ENCODE measurements around the gene F11R. TPM values are rescaled to one million over a fixed set of nuclear protein-coding genes. Genes with fewer than 3 reads are reported as not detected.
"Not testable (repeated sequence)": the region's sequence is repeated elsewhere in the genome, so short reads cannot be mapped to it uniquely, and the experiment has no call there.

The F11R gene
- 0.76 and 1.5 TPM in 2 replicates for total RNA-seq (2012; rRNA removed)

GRCh38 chr1:161020509-161021164 is at the start of gene F11R:
TSS of gene F11R (minus strand) at chr1:161021152. CDS start at chr1:161021073, 79 bp downstream.
- peaks cover 8% of the 10 kb centered on the region for H3K4me1 ChIP-seq (ENCODE audit: control insufficient read depth, insufficient read depth, low read length)

DNA sequence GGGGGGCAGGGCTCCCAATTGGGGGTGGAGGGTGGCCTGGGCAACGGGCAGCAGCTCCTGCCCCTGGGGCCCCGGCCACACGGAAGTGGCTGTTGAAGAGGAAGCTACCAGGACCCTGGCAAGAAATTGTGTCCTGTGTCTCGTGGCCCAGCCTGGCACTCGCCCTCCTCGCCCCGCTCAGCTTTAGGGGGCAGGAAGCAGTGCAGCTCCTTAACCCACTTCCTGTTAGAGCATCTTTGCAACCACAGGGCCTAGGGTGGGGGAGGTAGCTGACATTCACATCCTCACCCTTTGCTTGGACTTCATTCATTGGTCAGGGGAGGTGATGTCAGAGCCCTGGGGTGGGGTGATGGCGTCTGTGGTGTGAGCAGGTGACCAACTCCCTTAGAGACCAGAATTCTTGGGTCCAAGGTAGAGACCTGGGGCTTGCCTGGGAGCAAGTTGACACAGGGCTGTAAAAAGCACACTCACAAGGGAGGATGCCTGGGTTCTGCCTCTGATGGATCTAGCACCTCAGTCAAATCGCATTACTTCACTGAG is 48.8 kb upstream of the F11R start, which contains the start of gene ARHGAP30:
Gene ARHGAP30, minus strand, starts transcription at position 161 of the 540 bp plus-strand sequence. CDS start 267 bp downstream, outside the sequence.
- Histone ChIP-seq H3K4me1 (ENCODE audit: control insufficient read depth, insufficient read depth, low read length) (no peaks in the 10 kb centered on the region), H3K4me2 (ENCODE audit: low read length) (no peak within 1 kb of the TSS), H3K9ac (ENCODE audit: low read depth, low read length) (no peak within 1 kb of the TSS), H3K36me3 (ENCODE audit: insufficient read depth, low read length) (no peaks in the 10 kb centered on the region), H3K4me3 (ENCODE audit: low read length) (no peak within 1 kb of the TSS), H3K27me3 (ENCODE audit: control insufficient read depth, insufficient read depth, low read length) (no peaks in the 10 kb centered on the region), H3K9me3 (replicated peaks; ENCODE audit: low read length) (no peaks in the 10 kb centered on the region)

More at GRCh38 chr1:161020509-161021164, at the start of gene F11R:
- Histone ChIP-seq H3K4me2 (ENCODE audit: low read length) (peak within 1 kb of the TSS; percentile 71), H3K9ac (ENCODE audit: low read depth, low read length) (no peak within 1 kb of the TSS), H3K36me3 (ENCODE audit: insufficient read depth, low read length) (no peaks in the 10 kb centered on the region), H3K9me3 (replicated peaks; ENCODE audit: low read length) (no peaks in the 10 kb centered on the region), H3K4me3 (ENCODE audit: low read length) (peak within 1 kb of the TSS; percentile 58), H3K27me3 (ENCODE audit: control insufficient read depth, insufficient read depth, low read length) (peaks cover 12% of the 10 kb centered on the region)

DNA sequence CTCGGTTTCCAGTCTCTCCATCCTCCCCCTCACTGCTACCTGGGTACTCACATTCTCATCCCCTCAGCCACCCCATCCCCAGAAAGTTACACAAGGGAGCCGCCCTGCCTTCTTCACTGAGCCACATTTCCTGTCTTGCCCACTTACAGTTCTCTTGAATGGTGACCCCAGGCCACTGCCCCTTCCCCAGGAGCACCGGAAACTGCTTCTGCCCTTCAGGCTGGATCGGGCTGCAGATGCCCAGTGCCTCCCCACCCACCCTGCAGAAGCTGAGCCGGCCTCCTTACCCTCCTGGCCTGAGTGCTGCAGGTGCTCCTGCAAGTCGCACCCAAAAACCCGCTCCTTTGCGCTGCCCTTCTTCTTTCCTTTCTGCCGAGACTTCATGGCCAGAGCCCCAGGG is 48.3 kb upstream of the F11R start:
- Histone ChIP-seq H3K9me3 (replicated peaks; ENCODE audit: low read length) (no peaks in the 10 kb centered on the region), H3K4me1 (ENCODE audit: control insufficient read depth, insufficient read depth, low read length) (no peaks in the 10 kb centered on the region), H3K27me3 (ENCODE audit: control insufficient read depth, insufficient read depth, low read length) (no peaks in the 10 kb centered on the region), H3K36me3 (ENCODE audit: insufficient read depth, low read length) (no peaks in the 10 kb centered on the region), H3K4me2 (ENCODE audit: low read length) (no peak overlapping the region), H3K9ac (ENCODE audit: low read depth, low read length) (no peak overlapping the region), H3K4me3 (ENCODE audit: low read length) (no peak overlapping the region)

DNA sequence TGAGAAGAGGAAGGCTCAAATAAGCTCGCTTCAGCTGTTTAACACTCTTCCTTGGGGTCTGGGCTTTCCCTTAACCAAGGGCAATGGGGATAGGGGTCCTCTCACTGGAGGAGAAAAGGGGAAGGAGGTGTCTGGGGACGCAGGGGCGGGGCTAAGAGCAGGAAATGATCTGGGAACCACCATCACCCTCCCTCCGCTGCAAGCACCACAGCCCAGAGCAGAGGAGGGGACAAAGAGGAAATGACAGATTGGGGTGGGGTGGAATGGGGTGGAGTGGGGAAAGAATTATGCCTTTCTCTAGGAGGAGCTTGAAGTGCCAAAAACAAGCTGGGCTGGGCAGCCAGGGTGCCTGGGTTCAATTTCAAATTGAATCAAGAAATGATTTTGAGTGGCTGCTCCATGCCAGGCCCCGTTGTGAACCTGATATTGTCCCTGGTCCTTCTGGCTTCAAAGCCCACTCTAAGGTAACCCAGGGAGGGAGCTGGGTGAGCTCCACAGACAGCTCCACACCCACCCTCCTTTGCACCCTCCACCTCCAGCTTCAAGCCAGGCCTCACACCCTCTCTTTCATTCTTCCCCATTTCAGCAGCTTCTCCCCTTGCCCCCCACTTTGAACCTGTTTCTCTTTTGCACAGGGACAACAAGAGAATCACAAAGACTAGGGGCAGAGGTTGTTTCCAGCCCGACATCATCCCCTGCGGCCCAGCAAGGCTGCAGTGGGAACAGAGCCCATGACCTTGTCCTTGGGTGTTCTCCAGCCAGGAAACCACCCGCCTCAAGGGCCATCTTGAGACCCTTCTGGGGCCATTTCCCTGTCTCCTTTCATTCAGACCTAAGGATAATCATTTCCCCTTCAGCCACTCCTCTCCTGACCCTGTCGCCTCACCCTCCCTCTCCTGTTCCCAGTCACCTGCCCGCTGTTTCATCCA is 47.6 kb upstream of the F11R start:
- Histone ChIP-seq H3K36me3 (ENCODE audit: insufficient read depth, low read length) (no peaks in the 10 kb centered on the region), H3K9ac (ENCODE audit: low read depth, low read length) (no peak overlapping the region), H3K9me3 (replicated peaks; ENCODE audit: low read length) (no peaks in the 10 kb centered on the region), H3K4me3 (ENCODE audit: low read length) (no peak overlapping the region), H3K4me1 (ENCODE audit: control insufficient read depth, insufficient read depth, low read length) (no peaks in the 10 kb centered on the region), H3K27me3 (ENCODE audit: control insufficient read depth, insufficient read depth, low read length) (no peaks in the 10 kb centered on the region), H3K4me2 (ENCODE audit: low read length) (no peak overlapping the region)

DNA sequence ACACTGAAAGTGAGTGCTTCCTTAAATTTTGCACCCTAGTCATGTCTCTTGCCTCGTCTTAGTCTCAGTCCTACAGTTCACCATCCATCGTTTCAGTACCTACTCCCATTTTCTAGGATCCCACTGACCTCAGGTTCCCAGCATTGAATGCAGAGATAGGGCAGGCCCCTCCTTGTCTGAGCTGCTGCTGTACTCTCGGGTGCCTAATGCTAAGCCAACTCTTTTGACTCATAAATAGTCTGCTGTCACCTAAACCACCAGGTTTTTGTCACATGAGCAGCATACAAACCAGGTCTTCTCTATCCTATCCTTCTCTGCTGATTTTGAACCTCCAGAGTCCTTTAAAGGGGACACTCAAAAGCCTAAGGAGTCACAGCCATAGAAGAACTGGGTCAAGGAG is 45.7 kb upstream of the F11R start:
- no peaks in the 10 kb centered on the region for H3K9me3 ChIP-seq (replicated peaks; ENCODE audit: low read length)
- H3K4me1 ChIP-seq (ENCODE audit: control insufficient read depth, insufficient read depth, low read length): no peaks in the 10 kb centered on the region
- no peak overlapping the region for H3K4me2 ChIP-seq (ENCODE audit: low read length)
- H3K36me3 ChIP-seq (ENCODE audit: insufficient read depth, low read length): no peaks in the 10 kb centered on the region
- no peaks in the 10 kb centered on the region for H3K27me3 ChIP-seq (ENCODE audit: control insufficient read depth, insufficient read depth, low read length)
- H3K9ac ChIP-seq (ENCODE audit: low read depth, low read length): no peak overlapping the region
- H3K4me3 ChIP-seq (ENCODE audit: low read length): no peak overlapping the region

DNA sequence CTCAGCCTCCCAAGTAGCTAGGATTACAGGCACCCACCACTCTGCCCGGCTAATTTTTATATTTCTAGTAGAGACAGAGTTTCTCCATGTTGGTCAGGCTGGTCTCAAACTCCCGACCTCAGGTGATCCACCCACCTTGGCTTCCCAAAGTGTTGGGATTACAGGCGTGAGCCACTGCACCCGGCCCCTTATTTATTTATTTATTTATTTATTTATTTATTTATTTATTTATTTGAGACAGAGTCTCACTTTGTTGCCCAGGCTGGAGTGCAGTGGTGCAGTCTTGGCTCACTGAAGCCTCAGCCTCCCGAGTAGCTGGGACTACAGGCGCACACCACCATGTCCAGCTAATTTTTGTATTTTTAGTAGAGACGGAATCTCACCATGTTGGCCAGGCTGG is 44.7 kb upstream of the F11R start:
- not testable (repeated sequence) for H3K36me3 ChIP-seq (ENCODE audit: insufficient read depth, low read length); H3K9me3 ChIP-seq (replicated peaks; ENCODE audit: low read length); H3K4me1 ChIP-seq (ENCODE audit: control insufficient read depth, insufficient read depth, low read length); H3K27me3 ChIP-seq (ENCODE audit: control insufficient read depth, insufficient read depth, low read length); H3K4me2 ChIP-seq (ENCODE audit: low read length); H3K9ac ChIP-seq (ENCODE audit: low read depth, low read length); H3K4me3 ChIP-seq (ENCODE audit: low read length)

- not testable (repeated sequence) for H3K36me3 ChIP-seq (ENCODE audit: insufficient read depth, low read length); H3K9me3 ChIP-seq (replicated peaks; ENCODE audit: low read length); H3K4me3 ChIP-seq (ENCODE audit: low read length); H3K27me3 ChIP-seq (ENCODE audit: control insufficient read depth, insufficient read depth, low read length); H3K4me2 ChIP-seq (ENCODE audit: low read length); H3K9ac ChIP-seq (ENCODE audit: low read depth, low read length); H3K4me1 ChIP-seq (ENCODE audit: control insufficient read depth, insufficient read depth, low read length)
Observed at GRCh38 chr1:161063936-161064335, 43.0 kb upstream of the F11R start.

DNA sequence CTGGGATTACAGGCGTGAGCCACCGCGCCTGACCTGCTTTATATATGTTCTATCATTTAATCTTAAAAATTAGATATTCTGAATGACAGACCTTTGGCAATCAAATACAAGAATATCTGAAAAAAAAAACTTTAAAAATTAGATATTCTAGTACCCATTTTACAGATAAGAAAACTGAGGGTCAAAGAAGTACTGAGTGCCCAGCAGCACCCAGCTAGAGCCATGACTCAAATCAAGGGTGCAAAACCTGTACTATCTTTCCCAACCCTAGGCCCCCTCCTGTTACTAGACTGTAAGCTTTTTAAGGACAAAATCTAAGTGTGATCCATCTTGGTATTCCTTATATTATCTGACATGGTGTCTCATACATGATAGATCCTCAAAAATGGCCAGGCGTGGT is 40.5 kb upstream of the F11R start:
- Histone ChIP-seq H3K4me2 (ENCODE audit: low read length) (no peak overlapping the region), H3K36me3 (ENCODE audit: insufficient read depth, low read length) (no peaks in the 10 kb centered on the region), H3K4me3 (ENCODE audit: low read length) (no peak overlapping the region)

GRCh38 chr1:161059293-161059692 is 38.3 kb upstream of the F11R start:
- H3K27me3 ChIP-seq (ENCODE audit: control insufficient read depth, insufficient read depth, low read length): no peaks in the 10 kb centered on the region
- no peaks in the 10 kb centered on the region for H3K9me3 ChIP-seq (replicated peaks; ENCODE audit: low read length)
- no peak overlapping the region for H3K4me2 ChIP-seq (ENCODE audit: low read length)
- H3K4me3 ChIP-seq (ENCODE audit: low read length): no peak overlapping the region
- no peak overlapping the region for H3K9ac ChIP-seq (ENCODE audit: low read depth, low read length)
- H3K4me1 ChIP-seq (ENCODE audit: control insufficient read depth, insufficient read depth, low read length): no peaks in the 10 kb centered on the region
- no peaks in the 10 kb centered on the region for H3K36me3 ChIP-seq (ENCODE audit: insufficient read depth, low read length)

More for the DNA sequence above, 40.5 kb upstream of the F11R start:
- no peaks in the 10 kb centered on the region for H3K9me3 ChIP-seq (replicated peaks; ENCODE audit: low read length)
- H3K4me1 ChIP-seq (ENCODE audit: control insufficient read depth, insufficient read depth, low read length): no peaks in the 10 kb centered on the region
- no peaks in the 10 kb centered on the region for H3K27me3 ChIP-seq (ENCODE audit: control insufficient read depth, insufficient read depth, low read length)
- no peak overlapping the region for H3K9ac ChIP-seq (ENCODE audit: low read depth, low read length)

DNA sequence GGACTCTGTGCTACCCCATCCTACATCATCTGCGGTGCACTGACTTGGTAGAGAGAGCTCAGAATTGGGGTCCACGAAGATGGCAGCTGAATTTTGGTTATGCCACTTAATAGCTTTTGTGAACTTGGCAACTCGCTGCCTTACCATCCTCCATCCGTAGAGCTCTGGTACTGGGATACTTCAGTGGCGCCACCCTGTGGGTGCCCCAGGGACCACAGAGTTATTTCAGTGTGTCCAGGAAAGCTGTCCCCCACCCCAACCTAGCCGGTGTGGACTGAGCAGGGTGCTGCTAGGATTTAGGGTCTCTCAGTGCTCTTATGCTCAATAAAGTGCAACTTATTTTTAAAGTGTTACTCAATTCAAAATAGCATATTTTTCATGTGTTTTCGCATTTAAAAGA is 33.9 kb upstream of the F11R start:
- Histone ChIP-seq H3K36me3 (ENCODE audit: insufficient read depth, low read length) (no peaks in the 10 kb centered on the region), H3K27me3 (ENCODE audit: control insufficient read depth, insufficient read depth, low read length) (no peaks in the 10 kb centered on the region), H3K4me1 (ENCODE audit: control insufficient read depth, insufficient read depth, low read length) (peaks cover 5% of the 10 kb centered on the region), H3K9ac (ENCODE audit: low read depth, low read length) (no peak overlapping the region), H3K9me3 (replicated peaks; ENCODE audit: low read length) (no peaks in the 10 kb centered on the region), H3K4me2 (ENCODE audit: low read length) (no peak overlapping the region), H3K4me3 (ENCODE audit: low read length) (no peak overlapping the region)

- H3K4me3 ChIP-seq (ENCODE audit: low read length): no peak overlapping the region
- H3K9me3 ChIP-seq (replicated peaks; ENCODE audit: low read length): peaks cover 4% of the 10 kb centered on the region
- H3K4me1 ChIP-seq (ENCODE audit: control insufficient read depth, insufficient read depth, low read length): peaks cover 5% of the 10 kb centered on the region
- no peak overlapping the region for H3K9ac ChIP-seq (ENCODE audit: low read depth, low read length)
- no peak overlapping the region for H3K4me2 ChIP-seq (ENCODE audit: low read length)
- H3K36me3 ChIP-seq (ENCODE audit: insufficient read depth, low read length): no peaks in the 10 kb centered on the region
- no peaks in the 10 kb centered on the region for H3K27me3 ChIP-seq (ENCODE audit: control insufficient read depth, insufficient read depth, low read length)
Observed at GRCh38 chr1:161054232-161054631, 33.3 kb upstream of the F11R start.
